HG03342 (cell line): ENCODE results near the gene PGGHG.
"Not testable (repeated sequence)": the region's sequence is repeated elsewhere in the genome, so short reads cannot be mapped to it uniquely, and the experiment has no call there.

ENCODE experiments used
- ATAC-seq: cut with Tn5 transposase; IDR thresholded peaks from one replicate; pipeline ENCODE4 v1.9.1; 2021; ENCODE audit warnings: mild to moderate bottlenecking, moderate library complexity; ENCODE audit not compliant: unreplicated experiment

PGGHG gene

DNA sequence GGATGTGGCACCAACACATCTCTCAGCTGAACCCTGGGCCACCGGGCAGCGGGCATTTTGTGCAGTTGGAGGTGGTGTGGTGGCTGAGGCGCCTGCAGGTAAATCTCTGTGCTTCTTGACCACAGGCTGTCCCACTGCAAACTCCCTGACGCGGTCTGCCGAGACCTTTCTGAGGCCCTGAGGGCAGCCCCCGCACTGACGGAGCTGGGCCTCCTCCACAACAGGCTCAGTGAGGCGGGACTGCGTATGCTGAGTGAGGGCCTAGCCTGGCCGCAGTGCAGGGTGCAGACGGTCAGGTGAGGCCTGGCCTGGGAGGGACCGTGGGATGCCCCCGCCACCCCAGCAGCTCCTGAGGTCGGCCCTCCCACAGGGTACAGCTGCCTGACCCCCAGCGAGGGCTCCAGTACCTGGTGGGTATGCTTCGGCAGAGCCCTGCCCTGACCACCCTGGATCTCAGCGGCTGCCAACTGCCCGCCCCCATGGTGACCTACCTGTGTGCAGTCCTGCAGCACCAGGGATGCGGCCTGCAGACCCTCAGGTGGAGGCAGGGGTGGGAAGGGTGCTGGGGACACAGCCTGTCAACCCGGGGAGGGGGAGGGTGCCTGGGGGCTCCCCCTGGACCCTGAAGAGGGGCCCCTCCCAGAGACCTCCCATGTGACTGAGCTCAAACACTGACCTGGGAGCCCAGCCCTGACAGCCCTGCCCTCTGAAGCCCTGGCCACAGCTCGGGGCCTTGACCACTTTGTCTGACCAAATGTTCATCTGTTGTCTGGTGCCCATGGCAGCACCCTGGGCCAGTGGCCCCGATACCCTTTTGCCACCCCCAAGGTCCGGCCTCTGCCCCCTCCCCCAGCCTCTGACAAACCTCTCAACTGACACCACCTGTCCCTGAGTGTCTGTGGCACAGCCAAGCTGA lies 4.6 kb upstream of the PGGHG start:
- no peak for ATAC-seq

DNA sequence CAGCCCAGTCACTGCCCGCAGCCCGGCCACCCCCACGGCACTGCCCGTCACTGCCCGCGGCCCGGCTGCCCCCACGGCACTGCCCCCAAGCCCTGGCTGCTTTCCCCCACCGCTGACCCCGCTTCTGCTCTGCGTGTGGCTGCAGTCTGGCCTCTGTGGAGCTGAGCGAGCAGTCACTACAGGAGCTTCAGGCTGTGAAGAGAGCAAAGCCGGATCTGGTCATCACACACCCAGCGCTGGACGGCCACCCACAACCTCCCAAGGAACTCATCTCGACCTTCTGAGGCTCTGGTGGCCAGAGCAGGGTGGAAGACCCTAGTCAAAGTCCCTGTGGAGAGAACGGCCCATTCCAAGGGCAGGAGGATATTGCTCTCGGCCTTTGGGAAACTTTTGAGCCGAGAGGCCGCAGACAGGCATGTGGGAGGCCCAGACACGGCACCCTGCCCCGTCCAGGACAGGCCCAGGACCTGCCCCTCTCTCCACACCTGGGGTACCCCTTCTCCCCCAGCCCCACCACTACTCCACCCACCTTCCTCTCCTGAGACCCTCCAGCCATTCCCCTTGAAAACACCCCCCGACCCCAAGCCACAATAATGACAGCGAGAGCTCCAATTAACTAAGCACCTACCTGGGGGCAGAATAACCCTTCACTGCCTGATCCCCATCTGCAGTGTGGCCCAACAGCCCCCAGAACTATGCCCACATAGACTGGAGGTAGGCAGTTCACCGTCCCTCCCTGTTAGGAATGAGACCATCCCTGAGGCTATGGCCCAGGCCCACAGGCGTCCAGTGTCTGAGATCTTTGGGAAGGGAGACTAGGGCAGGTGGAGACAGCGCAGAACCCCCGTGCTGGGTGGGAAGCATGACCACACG lies 3.7 kb upstream of the PGGHG start:
- ATAC-seq: no peak

DNA sequence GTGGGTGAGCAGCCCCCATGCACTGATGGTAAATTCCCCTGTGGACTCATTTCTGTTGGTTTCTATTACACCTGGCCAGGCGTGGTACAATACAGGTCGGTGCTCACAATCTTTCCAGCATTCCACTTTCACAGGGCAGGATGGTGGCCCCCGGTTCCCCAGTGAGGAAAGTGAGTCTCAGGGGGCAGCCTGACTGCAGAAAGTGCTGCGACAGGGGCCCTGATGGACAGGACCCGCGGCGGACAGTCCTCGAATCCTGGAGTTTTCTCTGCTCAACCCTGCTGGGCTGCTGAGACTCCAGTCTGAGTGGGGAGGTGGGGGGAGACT lies 3.1 kb upstream of the PGGHG start:
- ATAC-seq: no peak

DNA sequence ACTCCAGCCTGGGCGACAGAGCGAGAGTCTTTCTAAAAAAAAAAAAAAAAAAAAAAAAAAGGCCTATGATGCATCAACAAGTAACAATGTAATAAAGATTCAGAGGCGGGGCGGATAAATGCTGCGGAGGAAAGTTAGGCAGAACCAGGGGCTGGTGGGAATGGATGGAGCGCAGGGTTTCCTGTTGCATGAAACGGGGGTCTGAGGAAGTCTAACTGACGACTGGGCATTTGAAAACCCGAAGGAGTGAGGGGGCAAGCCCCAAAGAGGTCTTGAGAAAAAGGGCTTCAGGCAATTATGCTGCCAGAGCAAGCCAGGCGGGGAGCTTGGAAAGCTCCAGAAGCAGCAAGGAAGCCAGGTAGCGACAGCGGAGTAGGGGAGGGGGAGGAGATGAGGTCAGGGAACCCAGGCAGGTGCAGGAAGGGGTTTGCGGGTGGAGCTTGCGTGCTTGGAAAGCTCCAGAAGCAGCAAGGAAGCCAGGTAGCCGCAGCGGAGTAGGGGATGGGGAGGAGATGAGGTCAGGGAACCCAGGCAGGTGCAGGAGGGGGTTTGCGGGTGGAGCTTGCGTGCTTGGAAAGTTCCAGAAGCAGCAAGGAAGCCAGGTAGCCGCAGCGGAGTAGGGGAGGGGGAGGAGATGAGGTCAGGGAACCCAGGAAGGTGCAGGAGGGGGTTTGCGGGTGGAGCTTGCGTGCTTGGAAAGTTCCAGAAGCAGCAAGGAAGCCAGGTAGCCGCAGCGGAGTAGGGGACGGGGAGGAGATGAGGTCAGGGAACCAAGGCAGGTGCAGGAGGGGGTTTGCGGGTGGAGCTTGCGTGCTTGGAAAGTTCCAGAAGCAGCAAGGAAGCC lies 1.7 kb upstream of the PGGHG start:
- ATAC-seq: not testable (repeated sequence)

DNA sequence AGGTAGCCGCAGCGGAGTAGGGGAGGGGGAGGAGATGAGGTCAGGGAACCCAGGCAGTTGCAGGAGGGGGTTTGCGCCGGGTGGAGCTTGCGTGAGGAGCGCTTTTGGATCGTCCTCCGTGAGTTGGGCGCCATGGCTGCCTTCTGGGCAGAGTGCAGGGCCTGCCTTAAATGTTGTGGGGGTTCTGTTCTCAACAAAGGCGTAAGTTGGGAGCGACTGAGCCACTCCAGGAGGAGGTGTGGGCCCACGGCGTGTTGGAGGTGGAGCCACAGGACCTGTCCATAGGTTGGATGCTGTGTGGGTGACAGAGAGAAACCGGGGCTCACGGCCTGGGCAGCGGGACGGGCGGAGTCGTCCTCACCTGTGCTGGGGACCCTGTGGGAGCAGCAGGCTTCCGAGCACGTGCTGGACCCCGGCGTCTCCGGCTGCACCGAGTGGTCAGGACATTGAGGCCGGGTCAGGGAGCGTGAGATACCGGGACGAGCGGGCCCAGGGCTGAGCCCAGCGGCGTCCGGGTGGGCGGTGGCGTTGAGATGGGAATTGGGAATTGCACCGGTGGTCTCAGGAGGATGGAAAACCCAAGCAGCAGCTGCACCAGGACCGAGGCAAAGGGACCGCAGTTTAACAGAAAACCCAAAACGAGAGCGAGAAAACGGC lies 977 bp upstream of the PGGHG start:
- no peak for ATAC-seq

DNA sequence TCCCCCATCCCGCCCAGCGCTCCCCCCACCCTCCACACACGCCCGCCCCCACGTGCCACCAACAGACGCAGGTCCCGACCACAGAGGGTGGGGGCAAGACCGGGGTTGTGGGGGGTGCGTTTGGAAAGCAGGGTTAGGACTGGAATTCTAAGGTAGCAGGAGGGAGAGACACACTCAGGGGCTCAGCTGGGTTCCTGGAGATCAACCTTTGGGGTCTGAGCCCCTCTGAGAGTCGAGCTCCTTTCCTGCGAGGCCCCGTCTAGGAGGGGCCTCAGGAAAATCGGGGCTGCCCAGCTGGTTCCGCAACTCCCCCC lies 429 bp downstream of the PGGHG start:
- ATAC-seq: no peak

DNA sequence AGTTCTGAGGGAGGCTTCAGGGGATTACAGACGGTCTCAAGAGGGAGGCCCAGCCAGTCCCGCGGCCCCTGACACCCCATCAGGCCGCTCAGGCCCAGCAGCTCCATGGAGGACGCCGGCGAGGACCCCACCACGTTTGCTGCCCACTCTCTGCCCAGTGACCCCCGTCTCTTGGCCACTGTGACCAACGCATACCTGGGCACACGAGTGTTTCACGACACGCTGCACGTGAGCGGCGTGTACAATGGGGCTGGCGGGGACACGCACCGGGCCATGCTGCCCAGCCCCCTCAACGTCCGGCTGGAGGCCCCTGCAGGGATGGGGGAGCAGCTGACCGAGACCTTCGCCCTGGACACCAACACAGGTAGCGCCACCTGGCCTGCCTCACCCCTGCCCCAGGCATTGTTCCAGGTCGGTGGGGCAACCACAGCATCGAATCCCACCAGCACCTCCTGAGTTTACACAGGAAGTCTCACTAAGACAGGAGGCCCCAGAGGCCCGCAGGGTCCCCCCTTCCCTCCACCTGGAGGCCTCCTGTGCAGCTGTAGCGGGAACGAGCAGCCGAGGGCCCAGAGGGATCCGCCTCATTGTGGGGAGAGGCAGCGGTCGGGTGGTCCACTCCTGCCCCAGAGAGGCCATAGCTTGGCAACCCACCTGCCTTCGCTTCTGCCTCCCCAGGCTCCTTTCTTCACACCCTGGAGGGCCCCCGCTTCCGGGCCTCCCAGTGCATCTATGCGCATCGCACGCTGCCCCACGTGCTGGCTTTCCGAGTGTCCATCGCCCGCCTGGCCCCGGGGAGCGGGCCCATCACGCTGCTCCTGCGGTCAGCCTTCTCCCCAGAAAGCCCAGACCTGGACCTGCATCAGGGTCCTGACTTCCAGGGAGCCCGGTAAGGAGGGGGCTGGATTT lies 1.0 kb downstream of the PGGHG start:
- no peak for ATAC-seq

DNA sequence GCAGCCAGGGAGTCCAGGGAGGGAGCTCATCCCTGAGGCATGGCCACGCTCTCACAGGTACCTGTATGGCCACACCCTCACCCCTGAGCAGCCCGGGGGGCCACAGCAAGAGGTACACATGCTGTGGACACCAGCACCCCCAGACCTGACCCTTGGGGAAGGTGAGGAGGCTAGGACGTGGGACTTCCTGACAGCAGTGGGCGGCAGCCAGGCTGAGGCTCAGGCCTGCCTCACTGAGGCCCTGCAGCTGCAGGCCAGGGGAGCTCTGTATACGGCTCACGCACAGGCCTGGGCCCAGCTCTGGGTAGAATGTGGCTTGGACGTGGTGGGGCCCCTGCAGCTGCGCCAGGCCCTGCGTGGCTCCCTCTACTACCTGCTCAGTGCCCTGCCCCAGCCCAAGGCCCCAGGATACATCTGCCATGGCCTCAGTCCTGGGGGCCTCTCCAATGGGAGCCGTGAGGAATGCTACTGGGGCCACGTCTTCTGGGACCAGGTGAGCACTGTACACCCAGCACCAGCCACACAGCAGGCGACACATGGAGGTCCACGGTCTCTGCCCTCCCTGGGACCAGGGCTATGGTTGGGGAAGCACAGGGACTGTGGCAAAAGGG lies 1.8 kb downstream of the PGGHG start:
- no peak for ATAC-seq

DNA sequence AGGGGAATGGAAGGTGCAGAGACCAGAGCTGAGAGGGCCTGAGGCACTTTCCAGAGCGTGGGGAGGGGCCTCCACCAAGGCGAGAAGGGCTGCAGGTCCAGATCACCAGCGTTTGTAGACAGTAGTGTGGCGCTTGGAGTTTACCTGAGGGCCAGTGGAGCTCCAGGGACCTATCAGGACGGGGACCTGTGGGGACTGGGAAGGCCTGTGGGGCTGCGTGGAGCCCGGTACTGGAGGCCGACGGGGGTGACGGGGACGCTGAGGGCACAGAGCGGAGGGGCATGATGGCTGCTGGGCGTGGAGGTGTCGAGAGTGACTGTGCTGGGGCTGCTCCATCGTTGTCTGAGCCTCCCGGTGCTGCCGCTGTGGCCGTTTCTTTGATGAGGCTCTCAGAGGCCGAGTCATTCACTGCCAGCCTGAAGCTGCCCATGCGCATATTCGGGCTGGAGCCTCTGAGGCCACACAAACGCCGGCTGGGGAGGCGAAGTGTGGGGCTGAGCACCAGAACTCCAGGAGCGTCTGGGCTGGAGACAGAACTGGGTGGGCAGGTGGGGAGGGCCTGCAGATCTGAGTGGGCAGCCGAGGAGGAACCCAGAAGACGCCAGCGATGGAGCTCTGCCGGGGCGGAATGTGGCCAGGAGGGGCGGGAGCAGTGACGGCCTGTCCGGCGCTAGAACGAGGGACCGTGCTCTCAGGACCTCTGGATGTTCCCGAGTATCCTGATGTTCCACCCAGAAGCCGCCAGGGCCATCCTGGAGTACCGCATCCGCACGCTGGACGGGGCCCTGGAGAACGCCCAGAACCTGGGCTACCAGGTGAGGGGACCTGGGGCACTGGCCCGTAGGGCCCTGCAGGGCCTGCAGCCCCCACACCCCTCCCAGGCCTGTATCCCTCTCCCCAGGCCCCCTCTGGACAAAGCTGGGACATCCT lies 2.6 kb downstream of the PGGHG start:
- ATAC-seq: no peak

DNA sequence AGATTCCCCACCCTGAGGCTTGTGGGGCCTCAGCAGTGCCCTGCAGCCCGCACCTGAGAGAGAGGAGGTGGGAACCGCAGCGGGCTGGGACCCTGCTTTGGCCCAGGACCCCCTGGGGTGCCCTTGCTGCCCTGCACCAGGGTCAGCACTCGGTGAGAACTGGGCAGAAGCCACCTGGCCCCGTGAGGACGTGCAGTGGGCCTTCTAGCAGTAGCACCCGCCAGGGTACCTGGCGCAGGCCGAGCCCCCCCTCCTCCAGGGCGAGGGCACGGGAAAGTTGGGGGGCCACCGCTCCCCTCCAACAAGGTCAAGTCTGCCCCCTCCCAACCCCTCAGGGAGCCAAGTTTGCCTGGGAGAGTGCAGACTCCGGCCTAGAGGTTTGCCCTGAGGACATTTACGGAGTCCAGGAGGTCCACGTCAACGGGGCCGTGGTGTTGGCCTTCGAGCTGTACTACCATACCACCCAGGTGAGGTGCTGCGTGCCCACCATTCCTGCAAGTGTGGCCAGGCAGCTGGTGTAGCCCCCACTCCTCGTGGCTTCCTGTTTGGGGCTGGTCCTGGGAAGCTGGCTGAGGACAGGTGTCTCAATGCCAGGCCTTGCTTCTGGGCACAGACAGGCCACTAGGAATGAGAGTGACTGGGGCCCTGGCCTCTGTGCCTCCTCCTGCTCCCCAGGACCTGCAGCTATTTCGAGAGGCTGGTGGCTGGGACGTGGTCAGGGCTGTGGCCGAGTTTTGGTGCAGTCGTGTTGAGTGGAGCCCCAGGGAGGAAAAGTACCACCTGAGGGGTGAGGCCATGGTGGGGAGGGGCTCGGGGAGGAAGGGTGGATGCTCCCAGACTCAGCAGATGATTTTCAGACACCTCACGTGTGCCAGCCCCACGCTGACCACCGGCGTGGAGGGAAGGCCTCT lies 3.5 kb downstream of the PGGHG start:
- no peak for ATAC-seq

DNA sequence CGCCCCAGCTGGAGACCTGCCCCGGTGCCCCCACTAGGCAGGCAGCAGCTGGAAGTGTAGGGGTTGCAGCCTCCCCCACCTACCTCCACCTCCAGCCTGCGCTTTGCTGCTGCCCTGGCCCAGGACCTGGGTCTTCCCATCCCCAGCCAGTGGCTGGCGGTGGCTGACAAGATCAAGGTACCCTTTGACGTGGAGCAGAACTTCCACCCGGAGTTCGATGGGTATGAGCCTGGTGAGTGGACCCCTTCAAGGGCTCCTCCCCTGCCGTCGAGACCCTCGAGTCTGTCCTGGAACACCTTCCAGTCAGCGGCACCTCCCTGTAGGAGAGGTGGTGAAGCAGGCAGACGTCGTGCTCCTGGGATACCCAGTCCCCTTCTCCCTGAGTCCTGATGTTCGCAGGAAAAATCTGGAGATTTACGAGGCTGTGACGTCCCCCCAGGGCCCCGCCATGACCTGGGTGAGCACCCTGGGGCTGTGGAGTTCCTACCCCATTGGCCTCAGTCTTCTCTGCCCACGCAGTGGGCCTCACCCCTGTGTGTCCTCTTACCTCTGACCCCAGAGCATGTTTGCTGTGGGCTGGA lies 4.4 kb downstream of the PGGHG start:
- no peak for ATAC-seq

DNA sequence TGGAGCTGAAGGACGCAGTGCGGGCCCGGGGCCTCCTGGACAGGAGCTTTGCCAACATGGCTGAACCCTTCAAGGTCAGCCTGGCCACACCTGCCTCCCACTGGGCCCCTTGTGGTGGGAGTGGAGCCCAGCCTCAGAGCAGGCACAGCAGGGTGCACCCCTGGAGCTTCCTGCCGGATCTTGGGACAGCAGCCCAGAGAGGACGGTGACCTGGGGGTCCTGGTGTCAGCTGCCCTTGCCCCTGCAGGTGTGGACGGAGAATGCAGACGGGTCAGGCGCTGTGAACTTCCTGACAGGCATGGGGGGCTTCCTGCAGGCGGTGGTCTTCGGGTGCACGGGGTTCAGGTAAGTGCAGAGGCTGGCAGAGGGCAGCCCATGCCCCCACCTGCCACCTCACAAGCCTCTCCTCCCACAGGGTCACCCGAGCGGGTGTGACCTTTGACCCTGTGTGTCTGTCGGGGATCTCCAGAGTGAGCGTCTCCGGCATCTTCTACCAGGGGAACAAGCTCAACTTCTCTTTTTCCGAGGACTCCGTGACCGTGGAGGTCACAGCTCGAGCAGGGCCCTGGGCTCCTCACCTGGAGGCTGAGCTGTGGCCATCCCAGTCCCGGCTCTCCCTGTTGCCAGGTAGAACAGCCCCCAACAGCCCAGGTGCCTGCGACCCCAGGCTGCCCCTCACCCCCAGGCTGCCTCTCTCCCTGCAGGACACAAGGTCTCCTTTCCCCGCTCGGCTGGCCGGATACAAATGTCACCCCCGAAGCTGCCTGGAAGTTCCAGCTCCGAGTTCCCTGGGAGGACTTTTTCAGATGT lies 5.1 kb downstream of the PGGHG start:
- ATAC-seq: no peak

DNA sequence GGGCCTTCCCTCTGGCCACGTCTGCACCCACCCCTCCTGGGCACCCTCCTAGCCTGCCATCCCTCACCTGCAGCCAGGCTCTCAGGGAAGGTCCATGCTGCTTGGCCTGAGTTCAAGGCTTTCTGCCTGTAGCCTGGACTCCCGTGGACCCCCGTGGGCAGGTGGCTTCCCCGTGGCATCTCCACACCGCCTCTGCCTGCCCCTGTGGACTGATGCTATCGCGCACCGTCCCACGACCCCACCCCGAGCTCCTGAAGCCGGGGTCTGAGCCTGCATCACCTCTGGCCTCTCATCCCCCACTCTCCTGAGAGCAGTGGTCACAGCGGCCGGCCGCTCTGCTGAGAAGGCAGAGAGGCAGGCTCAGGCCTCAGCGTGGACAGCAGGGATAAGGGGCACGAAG lies 5.9 kb downstream of the PGGHG start:
- ATAC-seq: no peak

DNA sequence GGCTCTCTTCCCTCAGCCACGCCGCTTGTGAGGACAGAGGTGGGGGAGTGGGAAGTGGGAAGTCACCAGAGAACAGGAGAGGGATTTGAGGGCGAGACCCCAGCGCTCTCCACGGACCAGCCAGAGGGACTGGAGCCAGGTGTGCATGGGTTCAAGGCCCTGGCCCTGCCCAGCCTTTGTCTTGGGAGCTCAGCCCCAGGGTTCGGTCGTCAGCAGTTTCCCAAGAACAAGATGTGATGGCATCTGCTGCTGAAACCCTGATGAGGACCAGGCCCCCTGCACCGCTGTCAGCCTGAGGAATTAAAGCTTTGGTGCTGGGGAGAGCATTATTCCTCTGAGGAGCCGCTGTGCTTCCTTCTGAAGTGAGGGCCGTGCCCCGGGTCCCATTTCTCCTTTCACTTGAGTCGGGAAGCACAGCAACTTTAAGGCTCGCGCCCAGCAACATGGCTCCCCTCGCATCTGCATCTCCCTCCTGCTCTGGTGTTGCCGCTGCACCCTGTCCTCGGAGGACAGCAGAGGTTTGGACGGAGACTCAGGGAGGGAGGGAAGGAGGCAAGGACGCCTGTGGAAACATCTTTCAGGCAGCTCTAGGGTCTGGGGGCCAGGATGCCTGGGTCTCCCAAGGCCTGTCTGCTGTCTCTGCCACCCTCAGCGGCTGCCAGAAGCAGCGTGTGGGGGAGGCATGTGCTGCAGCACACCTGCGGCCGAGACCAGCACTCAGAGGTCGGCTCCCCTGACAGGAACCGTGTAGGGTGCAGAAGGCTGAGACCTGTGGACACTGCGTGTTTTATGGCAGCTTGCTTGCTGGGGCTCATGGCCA lies 6.6 kb downstream of the PGGHG start:
- no peak for ATAC-seq
